ENCODE results near the gene EPHA6.

DNA sequence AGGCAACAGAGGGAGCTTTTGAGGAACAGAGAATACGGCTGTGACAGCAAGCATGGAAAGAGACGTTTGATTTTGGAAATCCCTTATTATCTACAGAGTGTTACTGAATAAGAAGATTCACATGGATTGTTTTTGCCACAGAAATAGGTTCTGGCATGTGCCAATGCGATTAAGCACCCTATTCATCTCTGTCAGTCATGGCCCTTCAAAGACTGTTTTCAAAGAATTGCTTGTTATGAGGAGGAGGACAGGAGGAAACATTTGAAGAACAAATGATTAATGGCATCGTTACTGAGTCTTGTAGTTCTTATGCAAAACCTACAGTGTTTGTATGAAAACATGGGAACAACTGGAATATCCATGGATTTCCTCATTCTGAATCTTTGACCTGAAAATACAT lies 86.2 kb downstream of the EPHA6 start:
- TF ChIP-seq, protein P1, sequence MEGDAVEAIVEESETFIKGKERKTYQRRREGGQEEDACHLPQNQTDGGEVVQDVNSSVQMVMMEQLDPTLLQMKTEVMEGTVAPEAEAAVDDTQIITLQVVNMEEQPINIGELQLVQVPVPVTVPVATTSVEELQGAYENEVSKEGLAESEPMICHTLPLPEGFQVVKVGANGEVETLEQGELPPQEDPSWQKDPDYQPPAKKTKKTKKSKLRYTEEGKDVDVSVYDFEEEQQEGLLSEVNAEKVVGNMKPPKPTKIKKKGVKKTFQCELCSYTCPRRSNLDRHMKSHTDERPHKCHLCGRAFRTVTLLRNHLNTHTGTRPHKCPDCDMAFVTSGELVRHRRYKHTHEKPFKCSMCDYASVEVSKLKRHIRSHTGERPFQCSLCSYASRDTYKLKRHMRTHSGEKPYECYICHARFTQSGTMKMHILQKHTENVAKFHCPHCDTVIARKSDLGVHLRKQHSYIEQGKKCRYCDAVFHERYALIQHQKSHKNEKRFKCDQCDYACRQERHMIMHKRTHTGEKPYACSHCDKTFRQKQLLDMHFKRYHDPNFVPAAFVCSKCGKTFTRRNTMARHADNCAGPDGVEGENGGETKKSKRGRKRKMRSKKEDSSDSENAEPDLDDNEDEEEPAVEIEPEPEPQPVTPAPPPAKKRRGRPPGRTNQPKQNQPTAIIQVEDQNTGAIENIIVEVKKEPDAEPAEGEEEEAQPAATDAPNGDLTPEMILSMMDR (IDR thresholded peaks at IDR 0.05) = no peak
- TF ChIP-seq POLR2AphosphoS5 (IDR thresholded peaks at IDR 0.05) = no peak
- no peak for TF ChIP-seq POLR2A (IDR thresholded peaks at IDR 0.05)

All from transverse colon (tissue), 4 donors.